Progenitor cell of endocrine pancreas (in vitro differentiated cells): ENCODE results near the gene FOXP2. TPM values are rescaled to one million over a fixed set of nuclear protein-coding genes. Genes with fewer than 3 reads are reported as not detected.

Experiments used
- DNase-seq: peaks from one replicate; pipeline ENCODE4 v3.0.0; 2021; ENCODE audit warnings: low spot score; ENCODE audit not compliant: unreplicated experiment
- H3K27ac Mint-ChIP-seq: 2 replicates; pipeline ENCODE4 v1.8.0; 2021; ENCODE audit warnings: mild to moderate bottlenecking, moderate library complexity, mixed read lengths
- H3K27me3 Mint-ChIP-seq: 2 replicates; pipeline ENCODE4 v1.8.0; 2021; ENCODE audit warnings: mixed read lengths
- H3K36me3 Mint-ChIP-seq: 2 replicates; pipeline ENCODE4 v1.8.0; 2022; ENCODE audit warnings: mixed read lengths; ENCODE audit not compliant: insufficient read depth
- H3K4me1 Mint-ChIP-seq: 2 replicates; pipeline ENCODE4 v1.8.0; 2021; ENCODE audit warnings: low read depth, mixed read lengths
- H3K4me3 Mint-ChIP-seq: 2 replicates; pipeline ENCODE4 v1.8.0; 2021; ENCODE audit warnings: low read depth, mild to moderate bottlenecking, moderate library complexity, mixed read lengths
- H3K9me3 Mint-ChIP-seq: 2 replicates; pipeline ENCODE4 v1.8.0; 2021; ENCODE audit warnings: low read depth, mixed read lengths
- CTCF ChIP-seq: fragments of 200-600 bp; sonication (generic); IDR thresholded peaks from one replicate; pipeline ENCODE4 v1.5.0; 2021; ENCODE audit warnings: antibody characterized with exemption, mild to moderate bottlenecking; ENCODE audit not compliant: unreplicated experiment
- total RNA-seq: library from RNA; stranded (reverse); gene quantifications from 2 replicates; pipeline ENCODE4 v1.2.1, GENCODE V29; 2021

FOXP2 gene
- total RNA-seq, 1 donor from 2014 or later, result 5.8 TPM

- Mint-ChIP-seq H3K27ac (no peak overlapping the region), H3K4me3 (no peak overlapping the region), H3K9me3 (peaks cover 6% of the 10 kb centered on the region), H3K36me3 (no peaks in the 10 kb centered on the region), H3K4me1 (peaks cover 1% of the 10 kb centered on the region), H3K27me3 (no peaks in the 10 kb centered on the region)
- TF ChIP-seq CTCF, result no peak
- no peak for DNase-seq
These were observed 45.0 kb downstream of the FOXP2 start for GRCh38 chr7:114459574-114459973.

GRCh38 chr7:114460021-114460420, 45.4 kb downstream of the FOXP2 start:
- peaks cover 1% of the 10 kb centered on the region for H3K4me1 Mint-ChIP-seq
- no peak for TF ChIP-seq CTCF
- H3K27me3 Mint-ChIP-seq, result no peaks in the 10 kb centered on the region
- H3K36me3 Mint-ChIP-seq, result no peaks in the 10 kb centered on the region
- H3K4me3 Mint-ChIP-seq, result no peak overlapping the region
- H3K27ac Mint-ChIP-seq, result no peak overlapping the region
- no peak for DNase-seq
- H3K9me3 Mint-ChIP-seq, result peaks cover 6% of the 10 kb centered on the region

GRCh38 chr7:114466917-114467316, 52.3 kb downstream of the FOXP2 start:
- no peak overlapping the region for H3K4me3 Mint-ChIP-seq
- H3K4me1 Mint-ChIP-seq, result no peaks in the 10 kb centered on the region
- TF ChIP-seq CTCF, result no peak
- DNase-seq, result no peak
- no peaks in the 10 kb centered on the region for H3K27me3 Mint-ChIP-seq
- H3K9me3 Mint-ChIP-seq, result no peaks in the 10 kb centered on the region
- H3K36me3 Mint-ChIP-seq, result no peaks in the 10 kb centered on the region
- no peak overlapping the region for H3K27ac Mint-ChIP-seq

- no peak for TF ChIP-seq CTCF
- no peaks in the 10 kb centered on the region for H3K9me3 Mint-ChIP-seq
- no peaks in the 10 kb centered on the region for H3K36me3 Mint-ChIP-seq
- H3K4me3 Mint-ChIP-seq, result no peak overlapping the region
- no peak for DNase-seq
- no peak overlapping the region for H3K27ac Mint-ChIP-seq
- H3K4me1 Mint-ChIP-seq, result no peaks in the 10 kb centered on the region
- no peaks in the 10 kb centered on the region for H3K27me3 Mint-ChIP-seq
These were observed 54.2 kb downstream of the FOXP2 start for GRCh38 chr7:114468844-114469243.

GRCh38 chr7:114472896-114473512, 58.4 kb downstream of the FOXP2 start:
- Mint-ChIP-seq H3K4me1 (no peaks in the 10 kb centered on the region), H3K9me3 (peaks cover 8% of the 10 kb centered on the region), H3K4me3 (no peak overlapping the region), H3K36me3 (no peaks in the 10 kb centered on the region), H3K27me3 (no peaks in the 10 kb centered on the region), H3K27ac (no peak overlapping the region)
- DNase-seq, result no peak
- TF ChIP-seq CTCF, result no peak
